Dendritic cell treated with granulocyte-macrophage colony-stimulating factor and Interleukin-4, amounts not matched to agents 40 ng/mL and 50 ng/mL, for 4 days (primary cell): ENCODE results near the gene C20orf144.

ENCODE experiments used
- H3K27ac Mint-ChIP-seq: one replicate; pipeline ENCODE4 v1.8.0; 2022; ENCODE audit warnings: mild to moderate bottlenecking, mixed read lengths
- H3K27me3 Mint-ChIP-seq: one replicate; pipeline ENCODE4 v1.8.0; 2022; ENCODE audit warnings: mild to moderate bottlenecking, mixed read lengths
- H3K36me3 Mint-ChIP-seq: one replicate; pipeline ENCODE4 v1.8.0; 2022; ENCODE audit warnings: low read depth, mixed read lengths
- H3K4me1 Mint-ChIP-seq: one replicate; pipeline ENCODE4 v1.8.0; 2022; ENCODE audit warnings: low read depth, mixed read lengths
- H3K4me3 Mint-ChIP-seq: one replicate; pipeline ENCODE4 v1.8.0; 2022; ENCODE audit warnings: mild to moderate bottlenecking, moderate library complexity, mixed read lengths
- H3K9me3 Mint-ChIP-seq: one replicate; pipeline ENCODE4 v1.8.0; 2022; ENCODE audit warnings: mixed read lengths
- intact Hi-C: fragments of 100-400 bp; cut with micrococcal nuclease; formaldehyde crosslinking; loops from one replicate; pipeline ENCODE4 v1.15.0; 2022

The C20orf144 gene

GRCh38 chr20:33673410-33674293 is 11.5 kb downstream of the C20orf144 start:
- intact Hi-C loops = loop anchor here (1.0 kb wide), 1 partner anchor 7 kb away; the partner anchor contains the start of gene ACTL10
- no peaks in the 10 kb centered on the region for H3K9me3 Mint-ChIP-seq
- peak overlapping the region; percentile 89 for H3K27ac Mint-ChIP-seq
- H3K4me1 Mint-ChIP-seq = peaks cover 45% of the 10 kb centered on the region
- H3K36me3 Mint-ChIP-seq = peaks cover 36% of the 10 kb centered on the region
- H3K27me3 Mint-ChIP-seq = peaks cover 5% of the 10 kb centered on the region
- peak overlapping the region; percentile 88 for H3K4me3 Mint-ChIP-seq

- intact Hi-C loops = loop anchor here (1.0 kb wide), 1 partner anchor 8 kb away; the partner anchor contains the start of gene ACTL10
- Mint-ChIP-seq H3K9me3 (no peaks in the 10 kb centered on the region), H3K4me3 (peak within 1 kb of the TSS; percentile 88), H3K27ac (peak within 1 kb of the TSS; percentile 89), H3K4me1 (peaks cover 45% of the 10 kb centered on the region), H3K36me3 (peaks cover 36% of the 10 kb centered on the region), H3K27me3 (peaks cover 5% of the 10 kb centered on the region)
Measured at GRCh38 chr20:33674294-33675135, 12.4 kb downstream of the C20orf144 start, which contains the start of gene NECAB3. NECAB3 (minus strand) TSS chr20:33674428; CDS start chr20:33674352, 76 bp downstream.

GRCh38 chr20:33675136-33675959 is 13.2 kb downstream of the C20orf144 start:
- Mint-ChIP-seq H3K4me3 (peak overlapping the region; percentile 51), H3K36me3 (peaks cover 28% of the 10 kb centered on the region), H3K27me3 (peaks cover 5% of the 10 kb centered on the region), H3K4me1 (peaks cover 37% of the 10 kb centered on the region), H3K27ac (peak overlapping the region; percentile 0), H3K9me3 (no peaks in the 10 kb centered on the region)
- intact Hi-C loops = no loop called here

GRCh38 chr20:33676121-33676520 is 14.0 kb downstream of the C20orf144 start:
- H3K4me1 Mint-ChIP-seq = peaks cover 32% of the 10 kb centered on the region
- H3K36me3 Mint-ChIP-seq = peaks cover 20% of the 10 kb centered on the region
- H3K9me3 Mint-ChIP-seq = no peaks in the 10 kb centered on the region
- H3K4me3 Mint-ChIP-seq = no peak overlapping the region
- H3K27ac Mint-ChIP-seq = no peak overlapping the region
- intact Hi-C loops = no loop called here
- H3K27me3 Mint-ChIP-seq = peaks cover 5% of the 10 kb centered on the region

GRCh38 chr20:33676652-33677645 is 14.8 kb downstream of the C20orf144 start:
- H3K9me3 Mint-ChIP-seq = no peaks in the 10 kb centered on the region
- H3K4me3 Mint-ChIP-seq = no peak overlapping the region
- intact Hi-C loops = no loop called here
- H3K36me3 Mint-ChIP-seq = peaks cover 12% of the 10 kb centered on the region
- no peak overlapping the region for H3K27ac Mint-ChIP-seq
- peaks cover 30% of the 10 kb centered on the region for H3K4me1 Mint-ChIP-seq
- H3K27me3 Mint-ChIP-seq = peaks cover 5% of the 10 kb centered on the region

- no peak overlapping the region for H3K4me3 Mint-ChIP-seq
Measured at GRCh38 chr20:33677991-33678702, 16.0 kb downstream of the C20orf144 start.

GRCh38 chr20:33679758-33680485 is 17.8 kb downstream of the C20orf144 start:
- H3K9me3 Mint-ChIP-seq = no peaks in the 10 kb centered on the region
- intact Hi-C loops = no loop called here
- peaks cover 10% of the 10 kb centered on the region for H3K4me1 Mint-ChIP-seq
- no peaks in the 10 kb centered on the region for H3K36me3 Mint-ChIP-seq
- H3K27ac Mint-ChIP-seq = no peak overlapping the region
- peaks cover 3% of the 10 kb centered on the region for H3K27me3 Mint-ChIP-seq
- no peak overlapping the region for H3K4me3 Mint-ChIP-seq

More at GRCh38 chr20:33677991-33678702, 16.0 kb downstream of the C20orf144 start:
- intact Hi-C loops = no loop called here
- Mint-ChIP-seq H3K27me3 (peaks cover 5% of the 10 kb centered on the region), H3K27ac (no peak overlapping the region), H3K4me1 (peaks cover 18% of the 10 kb centered on the region), H3K9me3 (no peaks in the 10 kb centered on the region), H3K36me3 (peaks cover 7% of the 10 kb centered on the region)

- Mint-ChIP-seq H3K4me3 (no peak overlapping the region), H3K27ac (no peak overlapping the region), H3K4me1 (peaks cover 13% of the 10 kb centered on the region), H3K27me3 (no peaks in the 10 kb centered on the region), H3K36me3 (no peaks in the 10 kb centered on the region), H3K9me3 (no peaks in the 10 kb centered on the region)
- intact Hi-C loops = no loop called here
Measured at GRCh38 chr20:33680686-33681085, 18.6 kb downstream of the C20orf144 start.

GRCh38 chr20:33681288-33681687 is 19.2 kb downstream of the C20orf144 start:
- no peaks in the 10 kb centered on the region for H3K9me3 Mint-ChIP-seq
- H3K4me3 Mint-ChIP-seq = no peak overlapping the region
- peaks cover 13% of the 10 kb centered on the region for H3K4me1 Mint-ChIP-seq
- no peaks in the 10 kb centered on the region for H3K27me3 Mint-ChIP-seq
- intact Hi-C loops = no loop called here
- H3K27ac Mint-ChIP-seq = no peak overlapping the region
- H3K36me3 Mint-ChIP-seq = no peaks in the 10 kb centered on the region

GRCh38 chr20:33681728-33682353 is 19.7 kb downstream of the C20orf144 start:
- H3K36me3 Mint-ChIP-seq = no peaks in the 10 kb centered on the region

More at GRCh38 chr20:33681728-33682353, 19.7 kb downstream of the C20orf144 start:
- no peaks in the 10 kb centered on the region for H3K27me3 Mint-ChIP-seq
- H3K4me3 Mint-ChIP-seq = no peak overlapping the region
- no peak overlapping the region for H3K27ac Mint-ChIP-seq
- no peaks in the 10 kb centered on the region for H3K9me3 Mint-ChIP-seq
- intact Hi-C loops = no loop called here
- peaks cover 18% of the 10 kb centered on the region for H3K4me1 Mint-ChIP-seq
